ENCODE results near the gene SVIL.

DNA sequence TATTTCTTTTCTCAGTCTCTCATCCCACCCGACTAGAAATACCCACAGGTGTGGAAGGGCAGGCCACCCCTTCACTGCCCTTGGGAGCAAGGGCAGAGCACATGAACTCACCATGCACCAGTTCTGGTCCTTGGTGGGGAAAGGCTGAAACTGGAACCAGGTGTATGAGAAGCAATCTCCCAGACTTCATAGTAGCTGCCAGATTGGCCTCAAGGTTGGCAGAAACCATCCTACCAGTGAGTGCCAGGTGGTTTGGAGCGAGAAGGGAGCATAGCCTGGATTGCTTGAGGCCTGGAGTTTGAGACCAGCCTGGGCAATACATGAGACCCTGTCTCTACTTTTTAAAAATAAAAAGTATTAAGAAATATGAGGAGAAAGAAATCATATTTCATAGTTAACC is 207.1 kb downstream of the SVIL start:
- TF ChIP-seq CTCF (IDR thresholded peaks at IDR 0.05; ENCODE audit: low read length) (no peak), EZH2 (IDR thresholded peaks at IDR 0.05; ENCODE audit: borderline replicate concordance, low read length) (no peak)

Measured in OCI-LY1 (cell line).